GM21528 (cell line): ENCODE measurements around the gene S1PR5.

Experiments used
- ATAC-seq: cut with Tn5 transposase; IDR thresholded peaks from one replicate; pipeline ENCODE4 v1.9.1; 2021; ENCODE audit warnings: mild to moderate bottlenecking, moderate library complexity; ENCODE audit not compliant: unreplicated experiment, low FRiP score

The S1PR5 gene

DNA sequence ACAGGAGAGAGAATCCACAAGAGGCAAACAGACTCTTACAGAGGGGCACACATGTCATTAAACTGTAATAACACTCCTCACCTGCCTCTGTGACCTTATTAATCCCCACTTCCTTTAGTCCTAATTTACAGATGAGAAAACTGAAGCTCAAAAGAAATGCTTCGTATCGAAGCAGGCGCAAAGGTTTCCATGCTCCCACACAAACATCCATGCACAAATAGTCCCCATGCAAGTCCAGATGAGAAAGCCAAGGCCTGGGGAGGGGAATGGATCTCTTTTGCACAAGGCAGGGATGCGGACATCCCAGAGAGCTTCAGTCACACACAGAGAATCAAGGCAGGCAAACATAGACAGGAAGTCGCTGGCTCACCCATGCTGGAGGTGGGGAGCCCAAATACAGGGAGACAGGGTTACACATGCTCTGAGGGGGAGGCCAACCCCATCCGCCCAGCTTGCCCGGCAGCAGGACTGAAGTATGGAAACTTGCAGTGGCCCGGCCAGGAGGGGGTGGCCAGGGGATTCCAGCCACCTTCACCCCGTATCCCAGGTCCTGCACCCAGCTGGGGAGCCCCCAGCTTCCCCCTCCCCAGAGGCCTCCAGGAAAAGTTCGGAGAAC is 468 bp downstream of the S1PR5 start:
- no peak for ATAC-seq

DNA sequence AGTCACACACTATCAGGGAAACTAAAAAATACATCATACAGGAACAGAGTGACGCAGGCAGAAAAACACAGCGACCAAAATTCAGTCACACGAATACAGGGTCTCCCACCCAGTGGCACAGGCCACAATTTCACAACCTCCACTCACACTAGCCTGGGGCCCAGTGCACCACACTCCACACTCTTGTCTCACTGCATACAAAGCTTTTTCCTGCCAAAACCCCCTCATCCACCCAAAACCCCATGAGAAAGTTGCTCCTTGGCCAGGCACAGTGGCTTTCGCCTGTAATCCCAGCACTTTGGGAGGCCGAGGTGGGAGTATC is 1.2 kb downstream of the S1PR5 start:
- no peak for ATAC-seq

DNA sequence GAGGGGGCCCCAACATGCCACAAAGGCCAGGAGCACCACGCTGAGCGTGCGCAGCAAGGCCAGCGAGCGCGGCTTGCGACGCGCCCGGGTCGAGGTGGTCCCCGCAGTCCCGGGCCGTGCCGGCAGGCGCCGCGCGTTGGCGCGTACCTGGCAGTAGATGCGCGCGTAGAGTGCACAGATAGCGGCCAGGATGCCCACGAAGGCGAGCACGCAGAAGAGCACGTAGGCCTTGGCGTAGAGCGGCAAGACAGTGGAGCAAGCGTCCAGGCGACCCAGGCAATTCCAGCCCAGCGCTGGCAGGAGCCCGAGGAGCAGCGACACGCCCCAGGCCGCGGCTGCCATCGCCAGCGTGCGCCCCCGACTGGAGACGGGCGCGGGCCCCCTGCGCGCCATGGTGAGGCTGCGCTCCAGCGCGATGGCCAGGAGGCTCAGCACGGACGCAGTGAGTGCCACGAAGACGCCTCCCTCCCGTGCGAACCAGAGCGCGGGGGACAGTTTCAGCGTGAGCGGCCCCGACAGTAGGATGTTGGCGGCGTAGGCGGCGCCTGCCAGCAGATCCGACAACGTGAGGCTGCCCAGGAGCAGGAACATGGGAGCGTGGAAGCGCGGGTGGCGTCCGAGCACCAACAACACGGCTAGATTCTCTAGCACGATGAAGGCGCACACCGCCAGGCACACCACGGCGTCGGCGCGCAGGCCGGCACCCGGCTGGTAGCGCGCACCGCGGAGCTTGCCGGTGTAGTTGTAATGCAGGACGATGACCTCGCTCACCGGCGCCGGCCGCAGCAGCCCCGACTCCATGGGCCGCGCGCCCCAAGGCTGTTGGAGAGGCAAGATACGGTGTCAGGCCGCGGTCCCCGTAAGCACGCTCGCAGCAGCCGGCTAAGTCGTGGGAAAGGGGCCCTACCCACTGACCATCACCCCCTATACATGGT is 2.8 kb downstream of the S1PR5 start:
- ATAC-seq, result no peak

GRCh38 chr19:10513223-10513622 is 4.0 kb downstream of the S1PR5 start:
- ATAC-seq, result no peak

DNA sequence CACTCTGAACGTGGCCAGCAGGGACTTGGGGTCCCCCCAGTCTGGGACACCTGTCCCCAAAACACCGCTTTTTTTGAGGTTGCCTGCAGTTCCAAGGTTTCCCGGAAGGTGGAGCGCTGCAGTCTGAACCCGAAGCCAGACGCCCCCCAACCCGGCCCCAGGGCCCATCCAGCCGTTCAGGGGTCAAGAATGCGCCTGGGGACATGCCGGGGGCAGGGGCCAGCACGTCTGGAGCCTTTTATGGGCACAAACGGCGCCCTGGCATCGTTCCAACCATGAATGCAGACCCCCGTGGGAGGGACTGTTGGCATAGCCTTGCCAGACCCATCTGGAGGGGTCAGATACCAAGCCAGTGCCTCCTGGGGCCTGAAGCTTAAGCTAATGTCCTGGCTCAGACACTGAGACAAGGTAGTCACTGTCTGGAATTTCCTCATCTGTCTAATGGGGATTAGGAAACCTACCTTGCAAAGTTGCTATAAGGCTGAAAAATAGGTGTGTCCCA is 6.9 kb downstream of the S1PR5 start:
- ATAC-seq, result no peak

- no peak for ATAC-seq
These were observed 8.5 kb downstream of the S1PR5 start for GRCh38 chr19:10508707-10509106.

DNA sequence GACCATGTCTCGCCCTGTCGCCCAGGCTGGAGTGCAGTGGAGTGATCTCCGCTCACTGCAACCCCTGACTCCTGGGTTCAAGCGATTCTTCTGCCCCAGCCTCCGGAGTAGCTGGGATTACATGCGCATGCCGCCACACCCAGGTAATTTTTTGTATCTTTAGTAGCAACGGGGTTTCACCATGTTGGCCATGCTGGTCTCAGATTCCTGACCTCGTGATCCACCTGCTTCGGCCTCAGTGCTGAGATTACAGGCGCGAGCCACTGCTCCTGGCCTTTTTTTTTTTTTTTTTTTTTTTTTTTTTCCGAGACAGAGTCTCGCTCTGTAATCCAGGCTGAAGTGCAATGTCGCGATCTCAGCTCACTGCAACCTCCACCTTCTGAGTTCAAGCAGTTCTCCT is 9.2 kb downstream of the S1PR5 start:
- ATAC-seq, result no peak

DNA sequence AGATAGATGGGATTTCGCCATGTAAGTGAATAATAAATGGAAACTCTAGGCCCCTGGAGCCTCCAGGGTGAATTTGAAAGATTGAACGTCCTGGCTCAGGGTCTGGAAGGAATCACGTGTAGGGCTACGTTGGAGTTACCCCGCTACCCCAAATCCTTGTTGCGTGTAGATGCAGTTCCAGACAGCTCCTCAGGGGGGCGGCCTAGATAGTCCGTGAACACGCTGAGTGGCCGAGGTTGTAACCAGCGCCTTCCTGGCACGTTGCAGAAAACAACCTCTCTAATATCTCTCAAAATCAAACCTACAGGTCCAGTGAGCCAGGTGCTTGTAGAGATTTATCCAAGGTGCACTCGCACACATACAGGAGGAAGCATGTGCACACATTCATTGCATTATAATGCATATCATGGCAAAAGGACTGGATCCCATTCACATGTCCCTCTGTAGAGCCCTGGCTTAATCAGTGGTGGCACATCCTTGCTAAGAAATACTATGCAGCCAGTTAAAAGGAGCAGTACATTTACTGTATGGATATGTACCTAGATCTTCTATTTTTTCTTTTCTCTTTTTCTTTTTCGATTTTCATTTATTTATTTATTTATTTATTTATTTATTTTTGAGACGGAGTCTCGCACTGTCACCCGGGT is 11.5 kb downstream of the S1PR5 start:
- no peak for ATAC-seq

GRCh38 chr19:10503002-10503789 is 14.1 kb downstream of the S1PR5 start, which contains the start of gene KEAP1:
Gene KEAP1, minus strand, starts transcription at chr19:10503356. Its CDS starts 3,323 bp downstream, at chr19:10500033.
- ATAC-seq, result peak; percentile 30

- peak; percentile 80 for ATAC-seq
These were observed 14.7 kb downstream of the S1PR5 start for GRCh38 chr19:10502524-10503001.

- peak; percentile 36 for ATAC-seq
These were observed 15.2 kb downstream of the S1PR5 start for GRCh38 chr19:10501971-10502523.

DNA sequence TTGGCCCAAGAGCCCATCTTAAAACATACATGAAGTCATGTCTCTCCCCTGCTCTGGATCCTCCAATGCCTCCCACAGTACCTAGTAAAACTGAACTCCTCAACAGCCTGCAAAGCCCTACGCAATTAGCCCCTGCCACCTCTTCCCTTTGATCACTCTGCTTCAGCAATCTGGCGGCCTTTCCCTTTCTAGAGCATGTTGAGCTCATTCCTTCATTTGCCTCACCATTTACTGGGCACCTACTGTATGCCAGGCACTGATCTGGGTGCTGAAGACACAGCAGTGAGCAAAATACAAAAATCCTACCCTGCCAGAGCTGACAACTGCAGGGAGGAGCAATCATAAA is 17.0 kb downstream of the S1PR5 start:
- no peak for ATAC-seq

DNA sequence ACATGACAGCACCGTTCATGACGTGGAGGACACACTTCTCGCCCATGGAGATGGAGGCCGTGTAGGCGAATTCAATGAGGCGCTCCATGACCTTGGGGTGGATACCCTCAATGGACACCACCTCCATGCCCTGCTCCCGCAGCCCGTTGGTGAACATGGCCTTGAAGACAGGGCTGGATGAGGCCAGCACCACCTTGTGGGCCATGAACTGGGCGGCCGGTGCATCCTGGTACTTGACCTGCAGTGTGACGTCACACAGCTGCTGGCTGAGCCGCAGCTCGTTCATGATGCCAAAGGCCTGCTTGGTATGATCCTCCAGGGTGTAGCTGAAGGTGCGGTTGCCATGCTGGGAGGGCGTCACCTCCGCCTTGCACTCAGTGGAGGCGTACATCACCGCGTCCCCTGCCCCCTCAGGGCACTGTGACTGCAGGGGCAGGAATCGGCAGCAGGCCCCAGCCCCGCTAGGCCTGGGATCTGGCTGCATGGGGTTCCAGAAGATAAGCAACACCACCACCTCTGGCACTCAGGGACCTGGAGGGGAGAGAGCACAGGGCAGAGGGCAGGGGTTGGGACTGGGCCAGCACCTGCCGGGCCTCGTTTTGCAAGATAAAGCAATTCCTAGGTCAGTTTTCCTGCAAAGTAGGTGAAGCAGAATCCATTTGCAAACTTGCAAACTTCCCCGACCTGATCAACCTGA is 17.5 kb downstream of the S1PR5 start:
- ATAC-seq, result no peak

GRCh38 chr19:10497371-10497770 is 19.9 kb downstream of the S1PR5 start:
- ATAC-seq, result no peak

DNA sequence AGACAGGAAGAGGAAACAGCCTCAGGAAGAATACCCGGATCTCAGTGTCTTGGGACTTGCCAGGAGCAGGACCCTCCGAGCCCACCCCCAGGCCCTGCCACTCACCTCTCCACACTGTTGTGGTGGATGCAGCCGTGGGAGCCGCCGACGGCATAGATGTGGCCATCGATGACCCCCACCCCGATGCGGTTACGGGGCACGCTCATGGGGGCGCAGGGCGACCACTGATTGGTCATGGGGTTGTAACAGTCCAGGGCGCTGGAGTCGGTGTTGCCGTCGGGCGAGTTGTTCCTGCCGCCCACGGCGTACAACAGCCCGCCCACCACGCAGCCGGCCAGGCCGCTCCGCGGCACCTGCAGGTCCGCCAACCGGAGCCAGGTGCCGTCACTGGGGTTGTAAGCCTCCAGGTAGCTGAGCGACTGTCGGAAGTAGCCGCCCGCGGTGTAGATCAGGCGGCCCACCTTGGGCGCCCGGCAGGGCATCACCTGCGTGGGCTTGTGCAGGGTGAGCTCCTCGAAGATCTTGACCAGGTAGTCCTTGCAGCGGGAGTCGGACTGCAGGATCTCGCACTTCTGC is 25.7 kb downstream of the S1PR5 start:
- ATAC-seq, result no peak

GRCh38 chr19:10486551-10486950 is 30.7 kb downstream of the S1PR5 start:
- ATAC-seq, result no peak

DNA sequence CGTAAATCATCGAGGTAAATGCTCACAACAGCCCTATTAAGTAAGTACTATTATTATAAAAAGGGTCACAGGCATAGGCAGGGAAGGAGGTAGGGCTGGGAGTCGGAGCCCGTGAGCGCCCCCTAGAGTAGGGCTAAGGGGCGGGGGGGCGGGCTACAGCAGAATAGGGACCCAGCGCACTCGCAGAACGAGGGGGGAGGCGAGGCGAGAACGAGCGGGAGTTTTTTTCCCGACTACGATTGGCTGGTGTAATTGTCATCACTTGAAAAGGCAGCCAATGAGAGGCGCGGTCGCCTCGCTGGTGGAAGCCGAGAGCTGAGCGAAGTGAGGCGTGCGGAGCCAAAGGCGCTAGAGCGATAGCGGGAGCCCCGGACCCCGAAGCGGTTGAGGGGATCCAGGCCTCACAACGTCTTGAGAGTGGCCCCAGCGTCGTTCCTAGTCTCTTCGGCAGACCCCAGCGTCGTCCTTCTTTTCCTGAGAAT is 38.3 kb downstream of the S1PR5 start:
- no peak for ATAC-seq

GRCh38 chr19:10478476-10478875 is 38.8 kb downstream of the S1PR5 start:
- ATAC-seq, result no peak

GRCh38 chr19:10474962-10475451 is 42.2 kb downstream of the S1PR5 start:
- no peak for ATAC-seq
